Stimulated activated CD8-positive, alpha-beta memory T cell treated with anti-CD3 and anti-CD28 coated beads, Interleukin-12 subunit alpha, Interleukin-12 subunit beta, amount 100 ng/mL, for 1 hour (primary cell): Measurements from ENCODE around the gene SOCS6.
"Not testable (repeated sequence)": the region's sequence is repeated elsewhere in the genome, so short reads cannot be mapped to it uniquely, and the experiment has no call there.

Experiments used
- DNase-seq: peaks from one replicate; pipeline ENCODE4 v3.0.0-alpha.2; 2020; ENCODE audit warnings: low read depth

Gene SOCS6, protein sequence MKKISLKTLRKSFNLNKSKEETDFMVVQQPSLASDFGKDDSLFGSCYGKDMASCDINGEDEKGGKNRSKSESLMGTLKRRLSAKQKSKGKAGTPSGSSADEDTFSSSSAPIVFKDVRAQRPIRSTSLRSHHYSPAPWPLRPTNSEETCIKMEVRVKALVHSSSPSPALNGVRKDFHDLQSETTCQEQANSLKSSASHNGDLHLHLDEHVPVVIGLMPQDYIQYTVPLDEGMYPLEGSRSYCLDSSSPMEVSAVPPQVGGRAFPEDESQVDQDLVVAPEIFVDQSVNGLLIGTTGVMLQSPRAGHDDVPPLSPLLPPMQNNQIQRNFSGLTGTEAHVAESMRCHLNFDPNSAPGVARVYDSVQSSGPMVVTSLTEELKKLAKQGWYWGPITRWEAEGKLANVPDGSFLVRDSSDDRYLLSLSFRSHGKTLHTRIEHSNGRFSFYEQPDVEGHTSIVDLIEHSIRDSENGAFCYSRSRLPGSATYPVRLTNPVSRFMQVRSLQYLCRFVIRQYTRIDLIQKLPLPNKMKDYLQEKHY

DNA sequence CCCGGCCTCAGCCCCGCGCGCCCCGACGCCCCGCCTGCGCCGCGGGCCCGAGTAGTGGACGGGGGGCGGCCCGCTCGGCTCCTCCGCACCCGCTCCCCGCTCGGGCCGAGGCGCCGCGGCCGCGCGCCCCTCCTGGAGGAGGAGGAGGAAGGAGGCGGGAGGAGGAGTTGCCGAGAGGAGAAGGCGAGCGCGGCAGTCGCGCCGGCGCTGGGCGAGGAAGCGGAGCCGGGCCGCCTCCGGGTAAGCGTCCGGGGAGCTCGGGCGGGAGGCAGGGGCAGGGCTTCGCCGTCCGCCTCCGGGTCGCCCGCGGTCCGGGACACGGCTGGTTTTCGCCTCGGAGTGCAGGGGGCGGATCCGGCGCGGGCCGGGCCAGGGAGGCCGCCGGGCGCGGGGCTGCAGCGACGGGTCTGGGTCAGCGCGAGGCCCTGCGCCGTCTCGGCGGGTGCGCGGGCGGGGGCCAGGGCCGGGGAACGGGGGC, at the start of gene SOCS6:
Gene SOCS6, plus strand, starts transcription at position 195 of the 478 bp plus-strand sequence. CDS start 35,624 bp downstream, outside the sequence.
- no peak for DNase-seq

DNA sequence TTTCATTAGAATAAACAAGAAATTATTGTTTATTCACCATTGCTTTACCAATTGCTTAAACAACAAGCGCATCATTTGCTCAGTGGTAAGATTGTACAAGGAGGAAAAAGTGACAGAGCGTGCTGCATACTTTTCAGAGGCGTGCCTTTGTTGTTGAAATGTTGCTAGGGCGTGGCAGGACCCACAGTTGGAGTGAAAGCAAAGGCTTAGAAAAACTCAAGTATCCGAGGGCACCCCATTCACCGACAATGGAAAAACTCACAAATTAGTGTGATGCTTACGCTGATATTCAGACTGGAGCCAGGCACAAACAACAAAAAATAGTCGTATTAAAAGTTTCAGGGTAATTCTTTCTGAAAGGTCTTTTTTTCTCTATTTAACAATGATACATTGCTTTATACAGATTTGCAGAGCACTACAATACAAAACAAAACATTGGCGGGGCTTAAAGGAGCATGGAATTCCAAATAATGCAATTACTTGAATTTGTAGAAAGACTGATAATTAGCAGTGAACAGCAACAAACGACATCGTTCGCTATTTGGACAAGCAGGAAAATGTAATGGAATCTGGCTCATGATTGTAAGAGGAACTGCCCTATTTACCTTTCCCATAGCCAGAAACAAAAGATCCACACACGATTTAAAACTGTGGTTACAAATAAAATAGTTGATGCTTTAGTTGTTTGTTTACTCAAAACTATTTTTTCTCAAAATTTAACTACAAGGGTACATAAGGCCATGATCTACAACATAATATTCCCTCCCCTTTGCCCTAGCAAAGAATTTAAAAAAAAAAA, 45.5 kb upstream of the SOCS6 start:
- DNase-seq: no peak

DNA sequence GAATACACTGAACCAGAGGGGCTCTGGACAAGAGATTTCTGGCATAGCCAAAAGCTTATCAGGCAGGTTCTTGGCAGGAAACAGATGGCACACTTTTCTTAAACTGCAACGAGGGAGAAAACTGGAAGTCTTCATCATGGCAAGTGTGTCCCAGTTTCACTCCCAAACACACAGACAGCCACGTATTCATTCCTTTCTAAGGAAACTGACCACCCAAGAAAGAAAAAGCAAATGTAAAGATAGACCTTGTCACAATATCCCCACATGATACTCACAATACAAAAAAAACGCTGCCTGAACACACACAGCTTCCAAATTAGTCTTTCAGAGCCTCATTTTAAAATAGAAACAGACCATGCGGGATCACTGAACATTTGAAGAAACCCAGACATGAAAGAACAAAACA, 42.8 kb upstream of the SOCS6 start:
- DNase-seq: no peak

DNA sequence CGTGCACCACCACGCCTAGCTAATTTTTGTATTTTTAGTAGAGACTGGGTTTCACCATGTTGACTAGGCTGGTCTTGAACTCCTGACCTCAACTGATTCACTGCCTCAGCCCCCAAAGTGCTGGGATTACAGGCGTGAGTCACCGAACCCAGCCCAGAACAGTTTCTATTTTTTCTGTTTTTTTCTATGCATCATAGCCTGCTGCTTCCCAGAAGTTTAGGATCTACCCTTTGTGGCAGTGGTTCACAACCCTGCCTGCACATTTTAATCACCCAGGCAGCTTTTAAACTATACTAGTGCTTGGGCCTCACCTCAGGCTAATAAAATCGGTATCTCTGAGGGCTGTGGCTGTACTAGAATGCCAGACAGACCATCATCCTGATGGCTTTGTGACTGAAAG, 39.7 kb upstream of the SOCS6 start:
- no peak for DNase-seq

DNA sequence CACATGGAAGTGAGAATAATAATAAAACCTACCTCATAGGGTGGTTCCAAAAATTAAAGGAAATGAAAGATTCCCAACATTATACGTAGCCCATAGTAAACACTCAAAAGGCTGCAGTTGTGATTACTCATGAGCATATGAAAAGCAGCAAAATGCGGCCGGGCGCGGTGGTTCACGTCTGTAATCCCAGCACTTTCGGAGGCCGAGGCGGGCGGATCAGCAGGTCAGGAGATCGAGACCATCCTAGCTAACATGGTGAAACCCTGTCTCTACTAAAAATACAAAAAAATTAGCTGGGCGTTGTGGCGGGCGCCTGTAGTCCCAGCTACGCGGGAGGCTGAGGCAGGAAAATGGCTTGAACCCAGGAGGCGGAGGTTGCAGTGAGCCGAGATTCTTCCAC, 39.0 kb upstream of the SOCS6 start:
- DNase-seq: not testable (repeated sequence)

DNA sequence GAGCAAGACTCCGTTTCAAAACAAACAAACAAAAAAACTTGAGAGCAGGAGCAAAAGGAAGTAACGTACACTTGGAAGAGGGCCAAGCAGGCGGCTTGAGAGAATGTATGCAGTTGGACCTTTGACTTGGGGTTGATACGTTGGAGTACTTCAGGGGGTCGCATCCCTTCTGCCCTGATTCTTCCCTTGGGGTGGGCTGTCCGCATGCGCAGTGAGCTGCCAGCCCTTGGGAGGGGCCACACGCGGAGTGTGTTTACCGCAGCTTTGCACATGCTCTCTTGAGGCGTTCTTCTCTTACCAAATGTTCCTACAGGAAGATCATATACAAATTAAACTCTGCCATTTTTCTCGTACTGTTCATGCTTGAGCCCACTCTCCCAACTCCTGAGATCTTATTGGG, 38.1 kb upstream of the SOCS6 start:
- no peak for DNase-seq

DNA sequence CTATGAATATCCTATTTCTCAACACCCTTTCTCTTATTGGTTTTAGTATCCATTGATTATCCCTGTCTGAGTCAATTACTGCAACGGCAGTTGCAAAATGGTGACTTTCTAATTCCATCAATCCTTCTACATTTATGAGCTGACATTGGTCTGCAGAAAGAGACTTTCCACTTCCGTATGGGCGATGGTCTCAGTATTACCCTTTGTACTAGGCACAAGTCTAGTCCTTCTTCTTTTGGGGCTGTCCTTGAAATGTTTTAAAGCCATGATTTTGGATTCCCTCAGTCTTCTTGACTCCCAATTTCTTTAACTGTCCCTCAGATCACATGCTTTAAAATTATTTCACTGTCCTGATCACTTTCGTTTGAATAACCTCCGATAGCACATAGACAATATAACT, 32.7 kb upstream of the SOCS6 start:
- no peak for DNase-seq

DNA sequence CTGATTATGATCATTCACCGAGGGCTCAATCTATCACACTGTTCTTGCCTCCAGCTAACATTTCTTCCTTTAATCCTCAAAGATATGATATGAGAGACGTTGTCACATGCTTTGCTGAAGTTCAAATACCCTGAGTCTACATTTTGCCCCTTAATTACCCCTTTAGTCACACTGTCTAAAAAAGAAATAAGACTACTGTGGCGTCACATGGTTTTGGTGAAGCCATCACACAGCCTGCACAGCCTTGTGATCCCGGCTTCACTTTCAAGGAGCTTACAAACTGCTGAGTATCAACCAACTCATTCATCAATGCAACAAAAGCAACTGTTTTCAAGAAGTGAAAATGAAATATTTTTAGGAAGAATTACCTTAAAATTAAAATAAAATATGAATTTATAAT, 31.9 kb upstream of the SOCS6 start:
- DNase-seq: no peak

DNA sequence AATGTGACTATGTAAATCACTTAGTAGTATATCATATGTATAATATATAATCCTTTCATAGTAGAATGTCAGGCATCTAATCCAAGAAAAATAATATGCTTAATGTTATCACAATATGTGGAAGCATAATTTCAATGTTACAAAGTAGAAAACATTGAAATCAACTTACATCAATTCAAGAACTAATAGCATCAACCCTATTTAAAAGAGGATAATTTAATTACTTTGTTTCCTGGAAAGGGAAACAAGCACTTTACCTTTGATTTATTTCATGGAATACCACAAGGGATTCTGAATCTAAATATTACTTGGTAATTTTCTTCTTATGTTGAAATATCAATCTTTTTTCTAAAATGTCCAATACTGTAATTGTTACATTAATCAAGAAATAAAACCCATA, 30.6 kb upstream of the SOCS6 start:
- DNase-seq: no peak

DNA sequence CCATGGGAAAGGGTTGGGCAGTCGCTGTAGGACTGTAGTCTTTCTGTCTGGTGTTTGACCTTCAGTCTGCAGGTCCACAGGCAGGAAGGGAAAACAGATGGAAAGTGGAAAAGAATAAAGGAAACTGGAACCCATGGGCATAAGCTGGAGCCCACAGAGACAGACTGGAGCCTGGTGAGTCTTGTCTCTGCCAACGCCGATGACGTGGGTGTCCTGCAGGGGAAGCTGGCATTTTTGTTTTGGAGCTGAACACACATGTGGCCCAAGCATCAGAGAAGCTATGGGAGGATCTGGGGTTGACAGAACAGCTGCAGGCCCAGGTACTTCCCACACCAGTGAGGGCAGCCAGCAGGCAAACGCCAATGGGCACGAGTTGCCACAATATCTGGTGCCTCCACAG, 28.2 kb upstream of the SOCS6 start:
- no peak for DNase-seq

DNA sequence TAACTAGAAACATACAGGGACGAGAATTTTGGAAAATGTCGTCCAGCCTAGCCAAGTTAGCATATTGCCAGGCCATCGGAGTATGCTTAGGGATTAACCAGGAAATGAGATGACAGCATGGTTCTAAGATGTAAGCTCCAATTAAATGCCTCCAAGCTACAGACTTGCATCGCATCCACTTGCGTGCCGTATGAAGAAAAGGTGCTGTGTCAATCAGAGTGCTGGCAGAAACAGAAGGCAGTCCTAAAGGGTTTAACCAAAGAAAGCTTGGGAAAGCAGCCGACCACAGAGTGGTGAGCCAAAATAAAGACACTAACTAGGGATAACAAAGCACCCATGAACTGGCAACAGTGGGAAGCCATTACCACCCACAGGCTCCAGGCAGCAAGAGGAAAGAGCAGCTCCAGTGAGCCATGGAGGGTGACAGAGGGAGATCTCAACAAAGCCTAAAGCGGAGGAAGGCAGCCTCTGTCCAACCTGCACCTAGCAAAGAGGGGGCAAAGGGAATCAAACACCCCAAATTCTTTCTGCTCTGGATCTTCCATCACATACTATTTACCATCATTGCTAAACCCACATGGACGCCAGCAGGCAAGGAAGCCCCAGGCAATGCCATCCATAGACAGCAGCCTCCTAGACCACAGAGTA, 27.6 kb upstream of the SOCS6 start:
- DNase-seq: no peak

DNA sequence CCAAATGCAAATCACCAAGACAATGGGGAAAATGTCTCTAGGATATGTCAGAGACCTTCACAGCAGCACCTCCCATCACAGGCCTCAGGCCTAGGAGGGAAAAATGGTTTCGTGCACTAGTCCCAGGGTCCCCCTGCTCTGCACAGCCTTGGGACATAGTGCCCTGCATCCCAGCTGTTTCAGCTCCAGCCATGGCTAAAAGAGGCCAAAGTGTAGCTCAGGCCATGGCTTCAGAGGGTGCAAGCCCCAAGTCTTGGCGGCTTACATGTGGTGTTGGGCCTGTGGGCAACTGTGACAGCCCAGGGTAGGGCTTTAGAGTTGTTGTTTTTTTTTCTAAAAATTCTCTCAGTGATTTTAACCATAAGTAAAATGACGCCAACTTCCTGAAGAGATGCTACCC, 25.5 kb upstream of the SOCS6 start:
- DNase-seq: no peak

DNA sequence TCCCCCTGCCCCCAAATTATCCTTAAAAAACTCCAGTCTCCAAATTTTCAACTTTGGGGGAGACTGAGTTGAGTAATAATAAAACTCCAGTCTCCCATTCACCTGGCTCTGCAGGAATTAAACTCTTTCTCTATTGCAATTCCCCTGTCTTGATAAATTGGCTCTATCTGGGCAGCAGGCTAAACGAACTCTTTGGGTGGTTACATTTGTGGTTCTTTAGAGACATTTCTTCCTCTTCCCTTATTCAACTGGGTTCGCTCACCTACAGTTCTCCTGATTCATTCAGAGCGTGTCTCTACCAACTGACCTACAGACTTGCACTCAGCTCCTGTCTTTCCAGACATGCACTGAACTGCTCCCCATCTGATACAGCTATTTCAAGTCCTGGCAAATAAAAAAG, 17.1 kb upstream of the SOCS6 start:
- no peak for DNase-seq

DNA sequence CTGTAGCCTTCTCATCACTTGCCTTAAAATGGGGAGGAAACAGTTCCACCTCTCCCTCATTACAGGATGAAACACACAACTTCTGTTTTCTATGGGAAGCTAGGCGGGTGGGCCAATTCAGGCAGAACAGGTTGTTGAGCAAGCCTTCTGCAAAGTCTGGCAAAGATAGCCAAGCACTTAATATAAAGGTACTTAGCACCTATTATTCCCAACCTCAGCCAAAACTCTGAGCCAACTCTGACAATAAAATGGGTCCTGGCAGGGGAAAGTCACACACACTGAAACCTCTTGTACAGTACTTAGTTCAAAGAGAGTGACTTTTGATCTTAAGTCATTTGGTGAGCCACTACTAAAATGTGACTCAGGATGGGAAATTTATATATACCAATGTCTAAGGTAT, 15.8 kb upstream of the SOCS6 start:
- no peak for DNase-seq

DNA sequence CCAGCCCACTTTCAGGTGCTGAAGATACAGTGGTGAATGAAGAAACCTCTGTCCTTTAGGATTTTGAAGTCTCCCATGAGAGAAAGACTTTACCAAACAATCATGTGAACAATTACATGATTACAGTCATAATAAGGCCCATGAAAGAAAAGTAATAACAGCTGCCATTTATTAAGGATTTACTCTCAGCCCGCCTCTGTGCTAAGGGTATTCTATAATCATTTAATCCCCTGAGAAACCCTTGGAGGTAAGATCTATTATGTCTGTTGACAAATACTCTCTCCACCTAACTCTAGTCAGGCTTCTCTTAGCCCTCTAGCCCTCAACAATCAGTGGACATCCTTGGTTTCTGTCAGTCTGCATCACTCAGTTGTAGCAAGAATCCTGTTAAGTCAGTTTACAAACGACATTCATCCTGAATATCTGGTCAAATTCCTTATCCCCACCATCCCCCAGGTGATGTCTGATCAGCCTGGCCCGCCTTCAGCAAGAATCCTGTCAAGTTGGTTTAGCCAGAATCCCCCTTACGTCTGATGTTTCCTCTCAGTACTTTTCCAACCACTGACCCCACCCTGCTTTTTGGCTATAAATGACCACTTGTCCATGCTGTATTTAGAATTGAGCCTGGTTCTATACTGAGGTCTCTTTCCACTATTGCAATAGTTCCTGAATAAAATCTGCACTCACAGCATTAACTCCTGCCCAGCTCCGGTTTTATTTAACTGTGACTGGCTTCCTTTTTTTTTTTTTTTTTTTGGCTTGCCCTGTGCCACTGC, 12.2 kb upstream of the SOCS6 start:
- DNase-seq: no peak

DNA sequence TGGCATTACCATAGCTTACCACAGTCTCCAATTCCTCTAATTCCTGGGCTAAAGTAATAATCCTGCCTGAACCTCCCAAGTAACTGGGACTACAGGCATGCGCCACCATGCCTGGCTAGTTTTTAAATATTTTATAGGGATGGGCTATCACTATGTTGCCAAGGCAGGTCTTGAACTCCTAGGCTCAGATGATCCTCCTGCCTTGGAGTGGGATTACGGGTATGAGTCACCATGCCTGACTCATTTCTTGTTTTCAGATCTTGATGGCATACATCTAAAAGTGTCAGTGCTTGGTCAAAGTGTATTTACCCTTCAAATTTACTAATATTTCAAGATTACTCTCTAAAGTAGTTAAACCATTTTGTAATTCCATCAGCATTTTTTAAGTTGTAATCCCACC, 9.4 kb upstream of the SOCS6 start:
- no peak for DNase-seq

DNA sequence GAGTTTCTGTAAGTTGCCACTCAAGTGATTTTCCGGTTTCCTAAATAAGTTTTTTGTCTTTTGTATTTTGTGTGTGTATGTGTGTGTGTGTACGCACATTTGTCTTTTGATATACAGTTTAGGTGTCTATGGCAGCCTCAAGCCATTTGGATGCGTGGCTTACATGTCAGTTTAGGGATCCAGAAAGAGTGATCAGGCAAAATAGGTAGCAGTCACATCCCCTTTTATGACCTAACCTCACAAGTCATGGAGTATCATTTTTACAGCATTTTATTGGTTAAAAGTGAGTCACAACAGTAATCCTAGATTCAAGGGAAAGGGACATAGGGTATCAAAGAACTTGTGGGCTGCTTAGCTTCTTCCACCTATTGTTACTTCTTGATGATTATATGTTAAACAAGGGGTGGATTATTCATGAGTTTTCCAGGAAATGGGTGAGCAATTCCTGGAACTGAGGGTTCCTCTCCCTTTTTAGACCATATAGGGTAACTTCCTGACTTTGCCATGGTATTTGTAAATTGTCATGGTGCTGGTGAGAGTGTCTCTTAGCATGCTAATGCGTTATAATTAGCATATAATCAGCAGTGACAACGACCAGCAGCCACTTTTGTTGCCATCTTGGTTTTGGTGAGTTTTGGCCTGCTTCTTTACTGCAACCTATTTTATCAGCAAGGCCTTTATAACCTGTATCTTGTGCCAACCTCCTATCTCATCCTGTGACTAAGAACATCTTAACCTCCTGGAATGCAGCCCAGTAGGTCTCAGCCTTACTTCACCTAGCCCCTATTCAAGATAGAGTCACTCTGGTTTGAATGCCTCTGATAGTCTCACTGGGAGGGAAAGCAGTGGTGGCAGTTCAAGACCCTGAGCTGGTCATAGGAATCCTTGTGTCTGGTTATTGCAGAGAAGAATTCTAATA, 8.6 kb upstream of the SOCS6 start:
- no peak for DNase-seq

DNA sequence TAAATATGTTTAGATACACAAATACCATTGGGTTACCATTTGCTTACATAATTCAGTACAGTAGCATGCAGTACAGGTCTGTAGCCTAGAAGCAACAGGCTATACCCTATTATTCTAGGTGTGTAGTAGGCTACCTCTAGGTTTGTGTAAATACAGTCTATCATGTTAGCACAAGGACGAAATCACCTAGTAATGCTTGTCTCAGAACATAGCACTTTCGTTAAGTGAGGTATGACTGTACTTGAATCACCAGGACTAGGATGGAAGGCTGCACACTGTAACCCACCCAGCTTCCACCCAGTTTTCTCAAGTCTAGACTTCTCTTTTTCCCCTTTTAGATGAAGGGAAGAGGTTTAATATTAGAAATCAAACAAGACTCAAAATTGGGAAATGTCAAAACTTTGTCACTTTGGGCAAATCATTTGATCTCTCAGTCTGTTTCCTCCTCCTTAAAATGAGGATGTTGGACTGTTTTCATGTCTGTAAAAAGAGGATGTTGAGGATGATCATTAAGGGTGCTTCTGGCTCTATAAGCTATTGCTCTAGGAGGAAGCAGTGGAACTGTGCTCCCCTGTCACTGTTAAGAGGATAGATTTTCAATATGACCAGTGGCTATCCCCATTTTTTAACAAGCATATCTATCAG, 3.7 kb upstream of the SOCS6 start:
- DNase-seq: no peak

DNA sequence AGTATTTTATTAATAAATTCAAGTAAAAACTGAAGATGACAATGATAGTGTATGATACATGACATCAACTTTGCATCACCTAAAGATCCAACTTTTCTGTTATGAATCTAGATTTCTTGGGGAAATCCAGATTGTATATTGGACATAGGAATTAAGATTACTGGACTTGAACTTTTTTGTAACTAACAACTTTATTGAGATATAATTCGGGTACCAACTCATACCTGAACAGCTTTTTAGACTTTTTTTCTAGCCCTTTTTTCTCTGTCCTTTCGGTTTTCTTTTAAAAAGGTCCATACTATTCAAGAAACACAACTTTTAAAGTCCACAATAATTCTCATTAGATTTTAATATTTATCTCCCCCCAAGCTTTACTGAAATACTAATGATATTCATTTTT, 1.1 kb upstream of the SOCS6 start:
- no peak for DNase-seq

DNA sequence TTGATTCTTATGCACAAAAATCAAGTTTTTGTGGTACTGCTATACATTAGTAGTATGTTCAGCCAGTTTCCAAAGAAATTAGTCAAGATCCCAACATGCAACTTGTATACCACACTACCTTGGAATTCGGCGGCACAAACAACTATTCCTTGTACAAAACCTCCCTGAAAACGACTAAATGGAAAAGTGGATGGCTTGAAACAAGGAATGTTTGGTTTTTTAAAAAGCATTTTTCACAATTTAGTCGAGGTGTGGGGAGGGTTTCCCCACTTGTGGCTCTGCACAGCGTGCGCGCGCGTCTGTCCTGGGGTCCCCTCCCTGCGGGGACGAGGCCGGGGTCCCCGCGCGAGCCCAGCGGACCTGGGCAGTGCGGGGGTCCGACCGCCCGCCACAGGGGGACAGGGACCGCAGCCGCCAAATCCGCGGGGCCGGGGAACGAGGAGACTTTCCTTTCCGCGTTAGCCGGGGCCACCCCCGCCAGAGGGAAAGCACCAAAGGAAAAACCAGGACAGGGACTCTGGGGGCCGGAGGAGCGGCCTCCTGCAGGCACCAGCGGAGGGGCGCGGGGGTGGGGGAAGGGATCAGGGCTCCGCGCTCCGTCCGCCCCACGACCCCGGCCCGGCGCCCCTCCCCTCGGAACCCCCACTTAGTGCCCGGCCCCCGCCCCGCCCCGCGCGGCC, 534 bp upstream of the SOCS6 start:
- no peak for DNase-seq
